NK-92 treated with Interleukin-12 subunit alpha and Interleukin-12 subunit beta, amount 100 ng/mL, for 24 hours (cell line): Measurements from ENCODE around the gene MST1.
A peak's percentile ranks its signal among the peaks of the same experiment; 100 is the strongest.

Experiments
- DNase-seq: peaks from one replicate; lab custom pipeline; 2025; lab: John Stamatoyannopoulos, UW

The MST1 gene

DNA sequence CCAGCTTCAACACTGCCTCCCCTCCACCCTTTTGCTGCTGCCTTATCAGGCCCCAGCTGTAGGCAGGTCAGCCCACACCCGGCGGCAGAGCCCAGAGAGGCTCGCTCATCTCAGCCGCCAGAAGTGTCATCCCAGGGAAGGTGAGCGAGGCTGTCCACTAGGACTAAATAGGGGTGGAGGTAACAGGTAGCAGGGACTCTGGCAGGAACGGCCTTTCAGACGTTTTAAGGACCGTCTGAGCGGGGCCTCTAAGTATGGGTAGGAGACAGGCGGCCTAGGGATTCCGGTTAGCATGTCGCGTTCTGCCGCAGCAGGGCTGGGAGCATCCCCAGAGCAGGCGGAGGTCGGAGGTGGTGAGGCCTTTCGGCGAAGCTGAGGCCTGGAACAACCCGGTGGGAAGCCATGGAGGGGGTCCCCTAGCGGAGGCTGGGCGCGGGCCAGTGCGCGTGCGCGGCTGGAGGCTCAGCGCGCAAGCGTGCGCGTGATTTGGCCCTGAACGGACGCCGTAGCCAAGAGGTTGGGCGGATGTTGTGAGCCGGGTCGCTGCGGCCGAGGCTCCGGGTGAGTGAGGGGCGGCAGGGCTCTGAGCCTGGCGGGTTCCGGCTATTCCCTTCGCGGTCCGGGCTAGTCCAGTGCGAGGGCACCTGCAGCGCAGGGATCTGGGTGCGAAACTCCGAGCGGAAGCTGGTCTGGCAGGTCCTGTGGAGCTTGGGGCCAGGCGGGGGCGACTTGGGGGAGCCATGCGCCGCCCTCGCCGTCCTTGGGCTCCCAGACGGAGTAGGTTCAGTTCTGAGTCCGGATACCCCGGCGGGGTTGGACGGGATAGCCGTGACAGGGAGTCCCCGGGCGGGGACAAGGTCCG is at the start of gene MST1, which contains the start of gene RNF123:
TSS of gene MST1 (minus strand) at position 429 of the 862 bp plus-strand sequence. CDS start 783 bp downstream, outside the sequence.
TSS of gene RNF123 (plus strand) at position 512 of the 862 bp plus-strand sequence. CDS start 1,609 bp downstream, outside the sequence.
- DNase-seq, result no peak

DNA sequence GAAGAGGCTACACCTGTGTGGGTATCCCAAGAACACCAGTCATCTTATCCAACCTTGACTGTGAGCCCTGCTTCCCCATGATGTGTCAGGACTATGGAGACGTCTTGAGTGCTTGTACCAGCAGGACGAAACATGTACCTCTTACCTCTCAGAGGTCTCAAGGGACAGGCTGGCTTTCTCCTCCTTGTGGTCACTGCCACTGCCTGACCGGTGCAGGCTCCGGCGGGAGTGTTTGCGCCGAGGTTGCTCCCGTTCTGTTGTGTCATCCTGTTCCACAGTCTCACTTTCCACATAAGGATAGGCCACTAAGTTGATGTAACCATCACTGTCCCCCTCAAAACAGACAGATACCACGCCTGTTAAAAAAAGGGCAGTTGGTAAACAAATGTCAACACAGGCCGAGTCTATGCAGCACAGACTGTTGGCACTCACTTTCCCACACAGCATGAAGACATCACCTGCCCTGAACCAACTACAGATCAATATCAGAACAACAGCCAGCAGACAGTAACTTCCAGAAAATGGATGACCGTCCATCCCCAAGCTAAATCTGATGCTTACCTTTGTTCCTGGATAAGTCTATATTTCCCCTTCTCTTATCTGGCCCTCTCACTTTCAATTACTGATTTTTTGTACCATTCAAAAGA is 48.9 kb upstream of the MST1 start:
- DNase-seq, result no peak

DNA sequence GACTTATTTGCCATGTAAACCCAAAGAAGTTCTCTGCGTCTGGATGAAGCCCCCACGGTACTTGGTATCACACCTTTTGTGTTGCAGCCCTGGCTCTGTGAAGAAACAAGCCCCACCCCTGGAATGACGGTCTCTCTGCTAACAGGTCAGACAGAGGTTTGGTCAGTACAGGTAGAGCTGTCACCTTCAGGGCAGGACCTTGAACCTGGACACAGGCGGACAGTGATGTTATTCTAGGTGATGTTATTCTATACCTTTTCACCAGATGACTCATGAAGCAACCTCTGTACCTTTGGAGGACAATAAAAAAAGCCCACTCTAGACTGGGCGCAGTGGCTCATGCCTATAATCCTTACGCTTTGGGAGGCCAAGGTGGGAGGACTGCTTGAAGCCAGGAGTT is 45.5 kb upstream of the MST1 start:
- DNase-seq, result no peak

DNA sequence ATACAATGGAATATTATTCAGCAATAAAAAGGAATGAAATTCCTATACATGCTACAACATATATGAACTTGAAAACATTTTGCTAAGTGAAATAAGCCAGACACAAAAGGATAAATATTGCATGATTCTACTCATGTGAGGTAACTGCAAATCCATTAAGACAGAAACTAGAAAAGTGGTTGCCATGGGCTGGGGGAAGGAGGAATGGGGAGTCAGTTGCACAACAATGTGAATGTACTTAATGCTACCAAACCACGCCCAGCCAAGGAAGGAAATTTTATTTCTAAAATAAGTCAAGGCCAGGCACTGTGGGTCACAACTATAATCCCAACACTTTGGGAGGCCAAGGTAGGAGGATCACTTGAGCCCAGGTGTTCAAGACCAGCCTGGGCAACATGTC is 44.3 kb upstream of the MST1 start:
- no peak for DNase-seq

DNA sequence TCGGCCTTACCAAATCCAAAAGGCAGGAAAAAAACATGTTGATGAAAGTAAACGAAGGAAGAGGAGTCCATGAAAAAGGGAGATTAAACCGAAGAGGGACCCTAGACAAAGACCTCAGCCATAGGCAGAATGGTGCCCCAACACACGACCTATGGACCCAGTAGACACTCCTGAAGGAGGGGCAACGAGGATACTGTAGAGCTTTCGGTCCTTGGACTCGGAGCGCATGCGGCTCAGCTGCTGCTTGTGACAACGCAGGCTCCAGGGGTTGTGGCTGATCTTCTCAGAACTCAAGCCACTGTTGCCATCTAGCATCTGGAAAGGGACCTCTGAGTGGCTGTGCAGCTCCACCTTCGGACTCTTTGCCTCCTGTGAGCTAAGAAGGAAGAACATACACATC is 43.3 kb upstream of the MST1 start:
- no peak for DNase-seq

DNA sequence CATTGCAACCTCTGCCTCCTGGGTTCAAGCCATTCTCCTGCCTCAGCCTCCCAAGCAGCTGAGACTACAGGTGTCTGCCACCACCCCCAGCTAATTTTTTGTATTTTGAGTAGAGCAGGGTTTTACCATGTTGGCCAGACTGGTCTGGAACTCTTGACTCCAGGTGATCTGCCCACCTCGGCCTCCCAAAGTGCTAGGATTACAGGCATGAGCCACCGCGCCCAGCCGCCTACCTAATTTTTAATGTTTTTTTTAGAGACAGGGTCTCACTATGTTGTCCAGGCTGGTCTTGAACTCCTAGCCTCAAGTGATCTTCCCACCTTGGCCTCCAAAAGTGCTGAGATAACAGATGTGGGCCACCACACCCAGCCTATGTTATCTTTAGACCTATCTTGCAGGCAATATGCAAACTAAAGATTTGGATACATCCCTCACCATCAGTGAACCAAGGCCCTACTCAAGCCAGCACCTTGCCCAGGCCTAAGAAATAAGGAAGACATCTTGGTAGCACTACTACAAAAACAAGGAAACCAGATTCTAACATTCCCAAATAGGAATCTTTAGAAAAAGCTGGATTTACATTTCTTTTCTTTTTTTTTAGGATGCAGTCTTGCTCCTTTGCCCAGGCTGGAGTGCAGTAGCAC is 40.8 kb upstream of the MST1 start:
- DNase-seq, result no peak

DNA sequence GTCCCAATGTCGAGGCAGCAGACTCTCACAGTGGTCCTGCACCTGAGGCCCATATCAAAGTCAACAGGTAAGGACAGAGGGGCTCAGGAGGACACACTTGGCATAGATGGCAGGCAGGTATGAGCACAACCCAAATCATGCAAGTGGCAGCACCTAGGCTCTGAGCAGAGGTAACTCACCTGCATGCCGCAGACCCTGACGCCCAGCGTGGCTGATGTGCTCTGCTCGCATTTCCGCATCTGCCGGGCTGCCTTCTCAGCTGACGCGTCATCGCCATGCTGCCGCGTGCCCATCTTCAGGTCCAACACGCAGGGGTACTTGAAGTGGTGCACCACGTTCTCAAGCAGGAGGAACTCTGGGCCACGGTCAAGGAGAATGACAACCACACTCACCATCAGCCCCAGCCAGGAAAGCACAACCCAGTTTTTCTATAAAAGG is 38.7 kb upstream of the MST1 start:
- DNase-seq, result no peak

DNA sequence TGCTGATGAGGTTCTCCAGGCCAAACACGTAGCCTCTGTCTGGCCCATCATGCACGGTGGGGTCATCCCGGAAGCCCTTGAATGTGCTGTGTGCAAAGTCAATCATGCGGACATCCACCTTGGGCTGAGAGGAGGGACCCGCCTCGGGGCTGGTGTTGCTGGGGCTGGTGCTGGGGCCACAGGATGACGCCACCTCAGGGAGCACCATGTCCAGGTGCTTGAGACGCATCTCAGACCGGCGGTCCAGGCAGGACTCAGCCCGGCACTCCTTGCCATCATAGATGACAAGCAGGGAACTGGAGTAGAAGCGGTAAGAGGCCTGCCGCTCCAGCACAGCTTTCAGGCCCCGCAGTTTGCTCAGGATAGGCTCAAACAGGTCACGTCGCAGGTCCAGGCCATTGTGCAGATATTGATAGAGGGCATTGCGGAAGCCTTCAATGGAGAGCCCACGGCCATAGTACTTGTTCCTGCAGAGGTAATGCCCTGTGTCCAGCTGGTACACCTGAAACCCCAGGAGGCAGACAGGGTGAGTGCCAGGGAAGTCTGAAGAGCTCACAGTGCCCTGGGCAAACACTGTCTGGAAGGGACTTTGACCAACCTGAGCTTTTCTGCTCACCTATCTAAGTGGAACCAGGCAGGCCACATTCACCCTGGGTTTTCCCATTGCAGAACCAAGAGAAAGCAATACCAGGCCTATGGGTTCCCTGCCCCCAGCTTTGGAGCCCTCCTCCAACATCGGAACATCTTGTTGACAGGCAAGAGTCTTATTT is 38.1 kb upstream of the MST1 start:
- DNase-seq, result no peak

DNA sequence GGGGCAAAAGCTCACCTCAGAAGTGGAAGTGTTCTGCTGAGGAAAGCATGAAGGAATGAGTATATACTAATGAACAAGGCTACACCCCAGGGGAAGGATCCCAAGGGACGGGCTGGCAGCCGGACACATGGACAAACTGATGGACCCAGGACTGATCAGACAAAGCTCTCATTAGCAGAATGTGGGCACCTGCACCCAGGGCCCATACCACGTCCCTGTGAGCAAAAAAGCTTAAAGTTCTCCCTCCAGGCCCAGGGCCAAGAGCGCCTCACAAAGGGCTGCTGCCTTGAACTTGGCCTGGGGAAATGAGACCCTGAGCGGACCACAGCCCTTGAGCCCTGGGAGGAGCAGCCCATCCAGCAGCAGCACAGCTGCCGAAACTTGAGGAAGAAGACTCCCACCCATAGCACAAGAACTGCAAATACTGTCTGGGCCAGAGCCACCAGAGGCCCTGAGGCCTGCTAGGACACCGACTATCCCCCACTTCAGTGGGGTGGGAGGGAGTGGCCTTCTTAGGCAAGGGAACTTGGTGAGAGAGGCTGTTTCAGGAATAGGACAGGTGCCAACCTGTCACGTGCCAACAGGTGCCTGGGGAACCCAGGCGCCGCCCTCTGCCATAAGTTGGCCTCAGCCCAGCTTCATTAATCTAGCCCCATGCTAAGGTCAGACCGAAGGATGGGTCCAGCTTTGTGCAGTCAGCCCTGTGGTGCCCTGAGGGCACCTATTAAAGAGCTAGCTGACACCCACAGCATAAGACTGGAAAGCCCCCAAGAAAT is 36.8 kb upstream of the MST1 start:
- no peak for DNase-seq

DNA sequence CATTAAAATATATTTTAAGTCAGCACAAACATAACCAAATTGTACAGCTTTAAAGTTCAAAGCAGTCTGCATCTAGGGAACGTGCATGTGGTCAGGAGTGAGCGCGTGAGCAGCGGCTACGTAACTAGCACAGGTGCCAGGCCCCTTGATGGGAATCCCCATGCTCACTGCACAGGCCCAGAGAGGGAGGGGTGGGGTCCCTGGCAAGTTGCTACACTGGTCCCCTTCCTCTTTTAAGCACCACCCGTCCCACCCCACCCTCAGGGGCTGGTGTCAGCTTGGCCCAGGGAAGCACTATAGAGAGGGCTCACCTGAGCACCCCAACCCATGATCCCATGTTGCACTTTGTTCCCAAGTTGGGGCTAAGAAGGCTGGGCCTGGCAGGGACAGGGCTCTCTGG is 35.3 kb upstream of the MST1 start:
- no peak for DNase-seq

DNA sequence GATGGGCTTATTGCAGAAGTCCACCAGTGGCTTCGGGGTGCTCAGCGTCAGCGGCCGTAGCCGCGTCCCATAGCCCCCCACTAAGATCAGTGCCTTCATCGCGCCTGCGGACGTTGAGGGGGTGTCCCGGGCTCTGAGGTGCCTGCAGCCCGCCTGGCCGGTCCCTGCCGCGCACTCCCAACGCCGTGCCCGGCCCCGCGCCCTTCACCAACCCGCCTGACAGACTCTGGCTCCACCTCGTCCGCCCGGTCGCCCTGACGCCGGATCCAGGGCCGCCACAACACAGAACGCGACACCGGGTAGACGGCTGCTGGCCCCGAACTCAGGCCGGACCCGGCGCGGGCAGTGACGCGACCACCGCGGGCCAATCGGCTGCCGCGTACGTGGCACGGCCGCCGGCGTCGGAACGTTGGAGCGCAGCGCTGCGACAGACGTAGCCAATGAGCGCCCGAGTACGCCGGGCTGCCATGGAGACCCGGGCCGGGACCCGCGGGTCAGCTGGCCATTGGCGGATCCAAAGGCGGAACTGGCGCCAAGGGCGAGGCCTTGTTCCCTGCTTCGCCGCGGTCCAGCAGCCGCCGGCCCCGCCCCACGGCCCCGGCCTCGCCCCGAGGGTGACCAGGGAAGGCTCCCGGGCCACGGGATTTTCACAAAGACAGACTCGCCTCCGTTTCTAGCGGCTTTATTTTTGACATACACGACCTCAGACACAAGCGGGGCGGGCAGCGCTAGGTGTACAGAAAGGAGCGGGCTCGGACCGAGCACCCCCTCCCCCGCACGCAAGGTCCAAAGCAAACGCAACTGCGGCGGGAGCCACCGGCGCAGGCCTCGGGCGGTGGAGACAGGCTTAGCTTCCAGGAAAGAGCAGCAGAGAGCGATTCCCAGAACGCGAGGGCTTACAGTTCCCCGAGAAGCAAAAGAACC is 34.6 kb upstream of the MST1 start, which contains the start of gene GMPPB:
TSS of gene GMPPB (minus strand) at position 324 of the 924 bp plus-strand sequence. CDS start at position 99, 225 bp downstream.
- peak; percentile 88 for DNase-seq

DNA sequence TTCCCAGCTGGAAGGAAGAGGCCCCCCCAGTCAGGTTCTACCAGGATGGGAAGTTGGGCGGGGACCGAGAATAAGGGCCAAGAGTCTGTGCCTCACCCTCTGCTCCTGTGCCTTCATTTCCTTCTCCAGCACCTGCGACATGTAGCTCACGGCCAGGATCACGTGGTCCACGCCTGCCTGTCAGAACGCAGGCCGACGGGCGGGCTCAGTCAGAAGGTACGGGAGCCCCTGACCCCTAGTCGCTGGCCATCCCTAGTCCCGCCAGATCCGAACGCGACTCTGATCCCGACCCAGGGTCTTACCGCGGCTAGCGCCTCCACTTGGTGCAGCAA is 34.0 kb upstream of the MST1 start:
- DNase-seq, result peak; percentile 37

DNA sequence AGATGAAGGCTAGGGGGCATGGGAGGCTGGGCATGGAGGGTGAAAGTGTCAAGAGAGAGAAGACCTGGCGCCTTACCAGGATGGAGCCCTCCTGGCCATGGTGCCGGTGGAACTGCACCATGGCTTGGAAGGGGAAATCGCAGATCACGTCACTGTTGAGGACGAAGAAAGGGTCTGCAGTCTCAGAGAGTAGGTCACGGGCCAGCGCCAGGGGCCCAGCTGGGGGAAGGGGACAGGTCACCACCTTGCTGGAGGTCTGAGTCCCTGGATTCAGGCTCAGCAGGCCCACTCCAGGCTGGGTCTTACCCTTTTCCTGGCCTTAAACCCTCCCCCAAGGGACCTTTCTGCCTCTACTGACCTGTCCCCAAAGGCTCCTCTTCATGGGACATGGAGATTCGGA is 33.6 kb upstream of the MST1 start:
- DNase-seq, result no peak

DNA sequence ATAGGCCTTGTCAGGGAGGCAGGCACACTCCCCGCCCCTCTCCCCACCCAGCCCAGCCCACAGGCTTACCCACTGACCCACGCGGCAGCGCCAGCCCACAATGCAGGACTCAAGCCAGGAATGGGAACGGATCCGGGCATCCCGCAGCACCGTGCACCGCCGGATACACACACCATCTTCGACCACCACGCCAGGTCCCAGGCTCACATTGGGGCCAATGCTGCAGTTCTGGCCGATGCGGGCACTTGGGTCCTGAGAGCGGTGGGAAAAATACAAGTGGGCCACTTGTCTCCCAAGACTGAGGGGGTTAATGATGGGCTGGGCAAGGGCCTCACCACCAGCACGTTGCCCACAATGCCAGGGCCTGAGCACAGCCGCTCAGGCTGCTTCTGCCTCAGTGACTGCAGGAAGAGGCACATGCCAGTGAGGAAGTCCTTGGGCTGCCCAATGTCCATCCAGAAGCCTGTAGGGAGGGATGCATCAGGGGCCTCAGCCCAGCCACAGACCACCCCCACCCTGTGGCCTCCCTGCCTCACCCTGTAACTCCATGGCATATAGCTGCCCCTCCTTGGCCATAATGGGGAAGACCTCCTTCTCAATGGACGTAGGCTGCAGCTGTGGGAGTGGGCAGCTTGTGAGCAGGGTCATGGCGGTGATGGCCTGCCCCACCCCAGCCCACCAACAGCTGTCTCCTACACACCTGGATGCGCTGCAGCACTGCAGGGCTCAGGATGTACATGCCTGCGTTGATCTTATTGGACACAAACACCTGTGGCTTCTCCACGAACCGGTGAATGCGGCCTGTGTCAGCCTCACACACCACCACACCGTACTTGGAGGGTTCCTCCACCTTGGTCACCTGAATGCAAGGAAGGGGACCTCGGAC is 32.9 kb upstream of the MST1 start:
- DNase-seq, result no peak

DNA sequence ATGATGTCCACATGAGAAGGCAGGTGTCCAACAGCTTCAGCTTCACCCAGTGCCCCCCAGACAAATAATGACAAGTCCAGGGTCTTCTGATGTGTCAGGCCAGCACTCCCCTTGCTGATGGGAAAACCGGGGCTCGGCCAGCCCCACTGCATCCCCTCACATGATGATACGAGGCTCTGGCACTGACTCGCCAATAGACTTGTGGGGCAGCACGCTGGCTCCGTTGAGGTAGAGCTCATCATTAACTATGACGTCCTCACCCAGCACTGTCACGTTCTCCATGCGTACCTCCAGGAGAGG is 32.3 kb upstream of the MST1 start:
- no peak for DNase-seq

DNA sequence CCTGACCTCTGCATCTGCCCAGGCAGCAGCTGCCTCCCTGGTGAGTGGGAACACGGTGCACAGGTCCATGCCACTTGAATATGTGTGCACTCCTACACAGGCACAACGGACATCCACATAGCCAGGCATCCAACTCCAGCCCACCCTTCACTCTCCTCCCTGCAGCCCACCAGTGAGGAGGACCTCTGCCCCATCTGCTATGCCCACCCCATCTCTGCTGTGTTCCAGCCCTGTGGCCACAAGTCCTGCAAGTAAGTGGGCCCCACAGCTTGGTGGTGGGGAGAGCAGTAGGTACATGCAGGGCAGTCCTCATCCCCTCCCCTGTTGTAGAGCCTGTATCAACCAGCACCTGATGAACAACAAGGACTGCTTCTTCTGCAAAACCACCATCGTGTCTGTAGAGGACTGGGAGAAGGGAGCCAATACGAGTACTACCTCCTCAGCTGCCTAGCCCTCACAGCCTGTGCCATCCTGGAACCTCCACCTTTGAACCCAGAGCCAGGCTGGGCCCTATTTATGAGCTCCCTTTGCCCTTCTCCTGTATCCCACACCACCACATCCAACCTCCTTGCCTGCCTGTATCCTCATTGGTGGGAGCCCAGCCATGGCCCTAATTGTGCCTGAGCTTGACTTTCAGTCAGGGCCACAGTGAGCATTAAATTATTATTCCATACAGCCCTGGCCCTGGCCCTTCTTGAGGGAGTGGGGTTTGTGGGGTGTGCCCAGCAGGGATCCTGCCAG is 31.8 kb upstream of the MST1 start:
- DNase-seq, result no peak

DNA sequence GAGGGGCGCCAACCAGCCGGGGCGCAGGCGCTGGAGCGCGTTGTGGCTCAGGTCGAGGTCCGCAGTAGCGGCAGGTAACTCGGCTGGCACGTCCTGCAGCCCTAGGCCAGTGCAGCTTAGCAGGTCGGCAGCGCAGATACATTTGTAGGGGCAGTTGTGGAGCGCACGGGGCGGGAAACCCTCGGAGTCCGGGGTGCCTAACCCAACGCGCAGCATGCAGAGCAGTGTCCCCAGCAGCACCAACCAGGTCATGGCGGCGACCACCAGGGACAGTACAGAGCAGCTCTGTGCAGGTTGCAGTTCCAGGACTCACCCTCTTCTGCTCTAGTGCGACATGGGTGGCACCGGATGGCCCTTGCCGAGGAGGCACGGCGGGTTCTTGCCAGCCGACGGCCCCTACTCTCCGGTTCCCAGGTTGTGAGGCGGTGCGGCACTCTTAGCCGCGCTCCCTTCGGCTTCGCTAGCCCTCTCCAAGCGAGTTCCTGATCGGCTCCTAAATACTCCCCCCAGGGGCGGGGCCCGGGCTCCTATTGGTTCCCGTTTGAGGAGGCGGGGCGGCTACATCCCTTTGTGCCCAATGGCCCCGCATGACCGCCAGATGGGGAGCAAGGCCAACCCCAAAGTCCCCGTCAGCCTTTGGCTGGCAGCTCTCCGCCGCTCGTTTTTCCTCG is 30.1 kb upstream of the MST1 start, which contains the start of gene AMIGO3:
TSS of gene AMIGO3 (minus strand) at position 471 of the 671 bp plus-strand sequence. CDS start at position 252, 219 bp downstream.
- DNase-seq, result no peak

DNA sequence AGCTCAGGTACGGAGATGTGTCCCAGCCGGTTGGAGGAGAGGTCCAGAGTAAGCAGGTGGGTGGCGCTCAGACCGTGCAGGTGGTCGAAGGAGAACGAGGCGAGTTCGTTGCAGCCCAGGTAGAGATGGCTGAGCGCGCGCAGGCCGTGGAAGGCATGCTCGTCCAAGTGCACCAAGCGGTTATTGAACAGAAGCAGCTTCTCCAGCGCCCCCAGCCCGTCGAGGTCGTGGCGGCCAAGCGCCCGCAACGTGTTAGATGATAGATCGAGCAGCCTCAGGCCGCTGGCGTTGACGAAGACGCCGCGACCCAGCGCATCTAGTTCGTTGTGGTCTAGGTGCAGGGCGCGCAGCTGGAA is 29.6 kb upstream of the MST1 start:
- DNase-seq, result no peak
